GM19463 (cell line): ENCODE data around the gene HNRNPUL1.

Experiments
- ATAC-seq: cut with Tn5 transposase; IDR thresholded peaks from one replicate; pipeline ENCODE4 v1.9.1; 2021; ENCODE audit warnings: mild to moderate bottlenecking, moderate library complexity; ENCODE audit not compliant: unreplicated experiment

Gene HNRNPUL1

GRCh38 chr19:41233748-41234240 is 30.4 kb upstream of the HNRNPUL1 start:
- ATAC-seq: no peak

DNA sequence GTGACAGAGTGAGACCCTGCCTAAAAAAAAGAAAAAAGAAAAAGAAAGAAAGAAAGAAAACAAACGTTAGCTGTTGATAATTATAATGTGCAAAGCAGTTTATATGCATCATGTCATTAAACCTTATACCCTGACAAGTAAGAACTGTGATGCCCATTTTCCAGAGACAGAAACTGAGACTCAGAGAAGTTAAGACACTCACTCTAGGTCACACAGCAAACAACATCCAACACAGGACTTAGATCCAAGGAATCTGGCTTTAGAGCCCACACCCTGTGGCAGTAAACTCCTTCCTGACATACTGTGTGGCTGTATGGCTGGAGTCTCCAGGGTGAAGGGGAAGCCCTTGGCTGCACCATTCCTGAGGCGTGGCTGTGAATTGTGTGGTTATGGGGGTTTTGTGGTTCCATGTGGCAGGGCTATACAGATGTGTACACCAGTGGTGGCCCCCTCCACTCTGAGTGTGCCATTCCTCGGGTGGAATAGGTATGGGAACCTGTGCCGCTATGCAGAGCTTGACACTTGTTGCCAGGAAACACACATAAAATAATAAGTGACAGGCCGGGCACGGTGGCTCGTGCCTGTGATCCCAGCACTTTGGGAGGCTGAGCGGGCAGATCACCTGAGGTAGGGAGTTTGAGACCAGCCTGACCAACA is 29.5 kb upstream of the HNRNPUL1 start:
- no peak for ATAC-seq

DNA sequence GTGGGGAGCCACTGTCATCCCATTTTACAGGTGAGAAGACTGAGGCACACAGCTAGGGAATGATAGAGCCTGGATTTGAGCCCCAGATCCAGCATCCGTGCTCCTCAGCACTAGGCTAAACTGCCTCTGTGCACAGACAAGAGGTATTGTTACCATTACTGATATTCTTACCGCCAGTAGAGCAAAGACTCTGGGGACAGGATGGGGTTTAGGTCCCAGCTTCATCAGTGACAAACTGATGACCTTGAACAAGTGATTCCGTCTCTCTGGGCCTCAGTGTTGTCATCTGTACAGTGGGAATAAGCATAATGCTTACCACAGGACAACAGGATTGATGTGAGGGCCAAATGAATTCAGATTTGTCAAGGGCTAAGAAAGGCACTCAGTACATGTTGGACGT is 28.7 kb upstream of the HNRNPUL1 start:
- ATAC-seq: no peak

GRCh38 chr19:41238244-41238643 is 25.9 kb upstream of the HNRNPUL1 start:
- ATAC-seq: no peak

DNA sequence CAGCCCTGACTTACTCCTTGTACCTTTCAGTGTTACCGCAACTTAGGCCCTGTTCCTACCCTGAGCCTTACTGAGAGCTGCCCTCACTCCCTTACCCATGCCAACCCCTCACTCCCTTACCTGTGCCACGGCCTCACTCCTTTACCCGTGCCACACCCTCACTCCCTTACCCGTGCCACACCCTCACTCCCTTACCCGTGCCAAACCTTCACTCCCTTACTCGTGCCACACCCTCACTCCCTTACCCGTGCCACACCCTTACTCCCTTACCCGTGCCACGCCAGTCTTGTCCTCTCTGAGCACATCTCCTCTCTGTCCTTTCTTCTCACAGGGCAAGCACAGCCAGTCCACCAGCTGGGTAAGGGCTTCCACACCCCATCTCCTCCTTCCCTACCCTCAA is 24.8 kb upstream of the HNRNPUL1 start:
- no peak for ATAC-seq

DNA sequence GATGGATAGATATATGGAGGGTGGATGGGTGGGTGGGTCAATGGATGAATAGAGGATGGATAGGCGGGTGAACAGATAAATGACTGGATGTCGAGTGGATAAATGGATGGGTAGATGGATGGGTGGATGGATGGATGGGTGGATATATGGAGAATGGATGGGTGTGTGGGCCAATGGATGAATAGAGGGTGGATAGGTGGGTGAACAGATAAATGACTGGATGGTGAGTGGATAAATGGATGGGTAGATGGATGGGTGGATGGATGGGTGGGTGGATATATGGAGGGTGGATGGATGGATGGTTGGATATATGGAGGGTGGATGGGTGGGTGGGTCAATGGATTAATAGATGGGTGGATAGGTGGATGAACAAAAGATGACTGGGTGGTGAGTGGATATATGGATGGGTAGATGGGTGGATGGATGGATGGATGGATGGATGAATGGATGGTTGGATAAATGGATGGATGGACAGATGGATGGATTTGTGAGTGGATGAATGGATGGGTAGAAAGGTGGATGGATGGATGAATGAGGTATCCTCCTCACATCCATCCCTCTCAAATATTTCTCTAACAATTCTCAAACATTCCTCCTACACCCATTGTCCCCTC is 24.1 kb upstream of the HNRNPUL1 start:
- no peak for ATAC-seq

GRCh38 chr19:41241859-41242258 is 22.3 kb upstream of the HNRNPUL1 start:
- no peak for ATAC-seq

GRCh38 chr19:41244117-41244516 is 20.1 kb upstream of the HNRNPUL1 start:
- ATAC-seq: no peak

DNA sequence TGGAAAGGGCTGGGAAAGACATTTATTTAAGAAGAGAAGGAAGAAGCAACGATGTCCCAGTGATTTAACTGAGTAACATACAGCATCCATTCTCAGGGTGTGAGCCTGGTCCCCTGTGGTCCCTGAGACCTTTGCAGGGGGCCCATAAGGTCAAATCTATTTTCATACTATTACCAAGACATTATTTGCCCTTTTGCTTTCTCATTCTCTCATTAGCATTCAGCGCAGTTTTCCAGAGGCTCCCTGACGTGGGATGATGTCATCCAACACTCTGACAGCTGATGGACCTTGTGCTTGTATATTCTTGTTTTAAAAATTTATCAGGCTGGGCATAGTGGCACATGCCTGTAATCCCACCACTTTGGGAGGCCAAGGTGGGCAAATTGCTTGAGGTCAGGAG is 18.3 kb upstream of the HNRNPUL1 start:
- ATAC-seq: no peak

DNA sequence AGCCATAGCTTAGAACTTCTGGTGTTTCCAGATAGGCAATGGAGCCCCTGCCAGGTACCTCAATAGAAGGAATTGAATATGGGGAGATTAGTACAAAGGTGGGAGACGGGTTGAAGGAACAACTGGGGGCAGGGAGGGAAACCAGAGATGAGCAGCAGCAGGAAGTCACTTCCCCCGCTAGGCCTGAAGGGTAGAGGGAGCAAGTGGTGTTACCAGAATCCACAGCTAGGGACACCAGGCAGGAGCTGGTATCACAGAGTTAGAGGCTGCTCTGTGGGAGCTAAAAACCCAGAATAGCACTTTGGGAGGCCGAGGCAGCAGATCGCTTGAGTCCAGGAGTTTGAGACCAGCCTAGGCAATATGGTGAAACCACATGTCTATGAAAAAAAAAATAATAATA is 15.3 kb upstream of the HNRNPUL1 start:
- ATAC-seq: no peak

- ATAC-seq: no peak
Measured at GRCh38 chr19:41249707-41250423, 14.3 kb upstream of the HNRNPUL1 start.

DNA sequence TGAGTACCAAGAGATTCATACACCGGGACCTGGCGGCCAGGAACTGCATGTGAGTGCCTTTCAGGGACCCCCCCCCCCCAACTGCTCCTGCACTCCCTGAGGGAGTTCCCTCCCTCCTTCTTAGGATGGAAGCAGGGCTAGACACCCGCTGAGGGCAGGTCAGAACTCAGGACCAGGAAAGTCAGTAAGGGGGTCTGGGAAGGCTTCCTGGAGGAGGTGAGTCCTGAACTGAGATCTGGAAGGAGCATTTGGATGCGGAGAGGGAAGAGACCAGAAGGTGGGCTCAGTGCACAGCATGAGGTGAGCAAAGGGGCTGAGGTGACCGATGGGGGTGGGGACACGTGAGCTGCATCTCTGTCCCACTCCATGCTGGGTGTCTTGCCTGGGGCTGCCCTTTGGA is 10.5 kb upstream of the HNRNPUL1 start:
- ATAC-seq: no peak

DNA sequence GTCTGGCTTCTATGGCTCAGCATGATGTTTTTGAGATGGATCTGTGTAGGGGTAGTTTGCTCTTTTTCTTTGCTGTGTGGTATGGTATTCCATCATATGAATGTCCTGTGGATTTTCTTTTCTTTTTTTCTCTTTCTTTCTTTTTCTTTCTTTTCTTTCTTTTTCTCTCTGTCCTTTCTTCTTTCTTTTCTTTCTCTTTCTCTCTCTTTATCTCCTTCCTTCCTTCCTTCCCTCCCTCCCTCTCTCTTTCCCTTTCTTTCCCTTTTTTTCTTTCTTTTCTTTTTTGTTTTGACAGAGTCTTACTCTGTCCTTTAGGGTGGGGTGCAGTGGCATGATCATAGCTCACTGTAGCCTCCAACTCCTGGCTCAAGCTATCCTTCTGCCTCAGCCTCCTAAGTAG is 9.0 kb upstream of the HNRNPUL1 start:
- no peak for ATAC-seq

- ATAC-seq: no peak
Measured at GRCh38 chr19:41261474-41262190, 2.5 kb upstream of the HNRNPUL1 start.

- no peak for ATAC-seq
Measured at GRCh38 chr19:41263042-41263849, 926 bp upstream of the HNRNPUL1 start.

- no peak for ATAC-seq
Measured at GRCh38 chr19:41264581-41265394, 616 bp downstream of the HNRNPUL1 start.

DNA sequence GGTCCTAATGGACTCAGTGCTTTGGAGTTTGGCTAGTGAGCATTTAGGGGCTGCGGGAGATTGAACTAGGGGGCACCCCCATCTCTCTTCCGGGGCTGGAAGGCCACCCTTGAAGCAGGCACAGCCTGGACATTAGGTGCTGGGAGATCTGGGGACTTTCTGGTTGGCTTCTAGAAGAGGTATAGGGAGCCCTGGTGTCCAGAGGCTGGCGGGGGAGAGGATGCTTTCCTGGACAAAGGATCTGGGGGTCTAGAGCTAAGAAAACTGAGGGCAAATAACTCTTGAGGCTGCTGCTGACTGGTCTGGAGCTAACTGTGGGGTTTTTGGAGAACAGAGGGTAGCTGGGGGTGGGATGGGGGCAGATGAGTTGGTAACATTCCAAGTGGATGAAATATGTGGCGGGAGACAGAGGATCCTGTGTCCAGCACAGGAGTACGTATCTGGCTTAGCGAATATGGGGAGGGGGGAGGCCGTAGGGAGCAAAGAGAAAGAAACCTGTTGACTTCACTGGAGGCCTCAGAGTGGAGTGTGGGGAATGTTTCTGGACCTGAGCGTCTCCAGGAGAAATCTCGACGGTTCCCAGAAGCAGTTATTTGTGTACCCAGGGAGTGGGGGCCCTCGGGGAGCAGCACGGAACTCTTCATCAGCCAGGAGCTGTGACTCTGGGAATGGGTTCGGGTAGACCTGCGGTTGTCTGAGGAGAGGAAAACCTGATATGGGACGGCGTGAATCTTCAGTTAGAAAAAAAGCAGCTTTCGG is 1.4 kb downstream of the HNRNPUL1 start:
- no peak for ATAC-seq

GRCh38 chr19:41269055-41269454 is 4.9 kb downstream of the HNRNPUL1 start:
- ATAC-seq: no peak

DNA sequence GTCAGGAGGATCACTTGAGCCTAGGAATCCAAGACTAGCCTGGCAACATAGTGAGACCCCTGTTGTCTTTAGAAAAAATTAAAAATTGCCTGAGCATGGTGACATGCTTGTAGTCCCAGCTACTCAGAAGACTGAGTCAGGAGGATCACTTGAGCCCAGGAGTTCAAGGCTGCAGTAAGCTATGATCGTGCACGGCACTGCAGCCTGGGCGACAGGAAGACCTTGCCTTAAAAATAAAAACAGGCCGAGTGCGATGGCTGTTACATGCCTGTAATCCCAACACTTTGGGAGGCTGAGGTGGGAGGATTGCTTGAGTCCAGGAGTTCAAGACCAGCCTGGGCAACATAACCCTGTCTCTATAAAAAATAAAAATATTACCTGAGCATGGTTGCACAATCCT is 5.4 kb downstream of the HNRNPUL1 start:
- no peak for ATAC-seq
